Measurements from ENCODE around the gene ATP6V0E1. TPM values are rescaled to one million over a fixed set of nuclear protein-coding genes. Genes with fewer than 3 reads are reported as not detected.

ATP6V0E1 gene
- total RNA-seq, 2 donors from 2014 or later, result 171 to 232 TPM

GRCh38 chr5:172939611-172940267 is 43.8 kb upstream of the ATP6V0E1 start:
- H3K9me3 ChIP-seq, result no peaks in the 10 kb centered on the region
- WGBS, result 81% methylated on average over 16 of the region's 16 CpGs
- no peak overlapping the region for H3K4me3 ChIP-seq
- H3K4me1 ChIP-seq (replicated peaks), result no peaks in the 10 kb centered on the region
- TF ChIP-seq POLR2A (IDR thresholded peaks at IDR 0.05) (no peak), POLR2AphosphoS5 (IDR thresholded peaks at IDR 0.05) (no peak), CTCF (IDR thresholded peaks at IDR 0.05) (no peak)
- no peak overlapping the region for H3K27ac ChIP-seq
- no peak for DNase-seq (ENCODE audit: low spot score)
- intact Hi-C loops (cut with DNase I), result no loop called here
- no peaks in the 10 kb centered on the region for H3K27me3 ChIP-seq (replicated peaks; ENCODE audit: insufficient read depth)
- H3K36me3 ChIP-seq, result peaks cover 0 to 17% of the 10 kb centered on the region in 2 donors

GRCh38 chr5:172940268-172941066 is 43.1 kb upstream of the ATP6V0E1 start:
- H3K4me1 ChIP-seq (replicated peaks), result no peaks in the 10 kb centered on the region
- H3K4me3 ChIP-seq, result no peak overlapping the region
- TF ChIP-seq CTCF (IDR thresholded peaks at IDR 0.05) (no peak), POLR2A (IDR thresholded peaks at IDR 0.05) (no peak), POLR2AphosphoS5 (IDR thresholded peaks at IDR 0.05) (no peak)
- intact Hi-C loops (cut with DNase I), result no loop called here
- no peak for DNase-seq (ENCODE audit: low spot score)
- no peaks in the 10 kb centered on the region for H3K27me3 ChIP-seq (replicated peaks; ENCODE audit: insufficient read depth)
- 86% methylated on average over 15 of the region's 15 CpGs for WGBS
- H3K27ac ChIP-seq, result no peak overlapping the region
- peaks cover 0 to 17% of the 10 kb centered on the region in 2 donors for H3K36me3 ChIP-seq
- H3K9me3 ChIP-seq, result no peaks in the 10 kb centered on the region

- intact Hi-C loops (cut with DNase I), result no loop called here
- H3K27me3 ChIP-seq (replicated peaks; ENCODE audit: insufficient read depth), result no peaks in the 10 kb centered on the region
These were observed 42.5 kb upstream of the ATP6V0E1 start for GRCh38 chr5:172941067-172941516.

GRCh38 chr5:172942556-172942955 is 41.0 kb upstream of the ATP6V0E1 start:
- intact Hi-C loops (cut with DNase I), result no loop called here
- TF ChIP-seq POLR2AphosphoS5 (IDR thresholded peaks at IDR 0.05), result no peak
- TF ChIP-seq POLR2A (IDR thresholded peaks at IDR 0.05), result no peak
- no peak for TF ChIP-seq CTCF (IDR thresholded peaks at IDR 0.05)
- Histone ChIP-seq H3K27me3 (replicated peaks; ENCODE audit: insufficient read depth) (no peaks in the 10 kb centered on the region), H3K27ac (no peak overlapping the region), H3K36me3 (peaks cover 0 to 17% of the 10 kb centered on the region in 2 donors), H3K9me3 (no peaks in the 10 kb centered on the region), H3K4me1 (replicated peaks) (no peaks in the 10 kb centered on the region), H3K4me3 (no peak overlapping the region)
- 82% methylated on average over 11 of the region's 11 CpGs for WGBS
- no peak for DNase-seq (ENCODE audit: low spot score)

More at GRCh38 chr5:172941067-172941516, 42.5 kb upstream of the ATP6V0E1 start:
- H3K36me3 ChIP-seq, result peaks cover 0 to 17% of the 10 kb centered on the region in 2 donors
- H3K27ac ChIP-seq, result no peak overlapping the region
- 52% methylated on average over 4 of the region's 4 CpGs for WGBS
- TF ChIP-seq CTCF (IDR thresholded peaks at IDR 0.05) (no peak), POLR2AphosphoS5 (IDR thresholded peaks at IDR 0.05) (no peak), POLR2A (IDR thresholded peaks at IDR 0.05) (no peak)
- H3K4me1 ChIP-seq (replicated peaks), result no peaks in the 10 kb centered on the region
- DNase-seq (ENCODE audit: low spot score), result no peak
- no peaks in the 10 kb centered on the region for H3K9me3 ChIP-seq
- no peak overlapping the region for H3K4me3 ChIP-seq

Measured in prostate gland (tissue), 2 donors.